H1 (cell line): ENCODE data around the gene FES.

Experiments
- CHD1 ChIP-seq: IDR thresholded peaks from 2 replicates; pipeline ENCODE4 v1.6.1; 2012; ENCODE audit warnings: low read depth, low read length, improper control_type of control experiment
- CTCF ChIP-seq, 3 experiments: IDR thresholded peaks; 1 replicate in 2 of 3; 2 replicates in 1 of 3; pipeline versions ENCODE4 v1.5.1 to v1.6.1; 2011; ENCODE audit warnings: low read length in 3 of 3, mild to moderate bottlenecking in 3 of 3, inconsistent platforms in 2 of 3, low read depth in 1 of 3, moderate library complexity in 1 of 3; ENCODE audit not compliant: insufficient read depth in 1 of 3; ENCODE audit errors: control extremely low read depth in 1 of 3
- KDM5A ChIP-seq: fragments of 200-600 bp; IDR thresholded peaks from 2 replicates; pipeline ENCODE4 v1.7.1; 2012; ENCODE audit warnings: mild to moderate bottlenecking, low read length, inconsistent platforms, mixed read lengths
- SAP30 ChIP-seq: fragments of 300-600 bp; sonication (generic); IDR thresholded peaks from 2 replicates; pipeline ENCODE4 v1.7.1; 2012; ENCODE audit warnings: low read length, moderate library complexity, mild to moderate bottlenecking, inconsistent platforms; ENCODE audit not compliant: insufficient read depth, insufficient replicate concordance

DNA sequence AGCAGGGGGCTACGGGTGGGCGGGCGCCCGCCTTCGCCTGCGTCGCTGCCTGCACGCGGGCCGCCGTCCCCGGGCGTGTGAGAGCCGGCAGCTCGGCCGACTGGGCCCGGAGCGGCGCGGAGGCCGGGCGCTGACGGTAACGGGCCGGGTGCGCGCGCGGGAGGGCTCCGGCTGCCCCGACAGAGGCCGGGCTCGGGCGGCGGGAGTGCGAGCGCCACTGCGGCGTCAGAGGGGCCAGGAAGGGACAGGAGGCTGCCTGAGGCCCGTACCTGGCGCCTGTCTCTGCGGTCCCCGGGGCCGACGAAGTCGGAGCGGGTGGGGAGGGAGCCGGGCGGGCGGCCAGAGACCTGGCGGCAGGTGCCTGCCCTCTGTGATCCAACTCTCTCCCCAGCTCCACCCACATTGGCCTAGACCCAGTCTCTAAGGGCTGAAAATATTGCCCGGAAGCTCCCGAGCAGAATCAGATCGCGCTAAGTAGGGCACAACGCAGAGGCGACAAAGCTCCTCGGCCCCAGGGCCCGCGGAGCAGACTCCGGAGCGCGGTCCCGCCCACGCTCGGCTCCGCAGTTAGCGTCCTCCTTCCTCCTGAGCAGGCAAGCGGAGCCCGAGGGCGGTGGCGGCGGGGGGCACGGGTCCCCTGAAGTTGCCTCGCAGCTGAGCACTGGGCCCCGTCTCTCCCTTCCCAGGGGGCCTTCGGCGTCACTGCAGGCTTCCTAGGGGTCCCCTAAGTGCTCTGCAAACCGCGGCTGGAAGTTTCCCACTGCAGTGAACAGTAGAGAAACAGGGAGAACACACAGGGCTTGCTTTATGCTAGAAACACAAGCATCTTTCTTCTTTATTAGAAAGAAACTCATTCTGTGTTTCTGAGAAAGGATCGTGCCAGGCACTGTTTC lies 18.8 kb downstream of the FES start, which contains the start of gene MAN2A2:
- TF ChIP-seq CHD1 (no peak), CTCF (IDR thresholded peaks at IDR 0.05; ENCODE audit: control extremely low read depth in 1 of 3, insufficient read depth in 1 of 3, low read depth in 1 of 3, low read length in 3 of 3) (no peak), KDM5A (no peak), SAP30 (no peak)
